ENCODE results near the gene SOCS7. TPM values are rescaled to one million over a fixed set of nuclear protein-coding genes. Genes with fewer than 3 reads are reported as not detected.

Gene SOCS7
- total and polyA plus RNA-seq, 2 donors (not counting 1 experiment from before 2014, with no cell fraction given), result 9.4 to 20.8 TPM

DNA sequence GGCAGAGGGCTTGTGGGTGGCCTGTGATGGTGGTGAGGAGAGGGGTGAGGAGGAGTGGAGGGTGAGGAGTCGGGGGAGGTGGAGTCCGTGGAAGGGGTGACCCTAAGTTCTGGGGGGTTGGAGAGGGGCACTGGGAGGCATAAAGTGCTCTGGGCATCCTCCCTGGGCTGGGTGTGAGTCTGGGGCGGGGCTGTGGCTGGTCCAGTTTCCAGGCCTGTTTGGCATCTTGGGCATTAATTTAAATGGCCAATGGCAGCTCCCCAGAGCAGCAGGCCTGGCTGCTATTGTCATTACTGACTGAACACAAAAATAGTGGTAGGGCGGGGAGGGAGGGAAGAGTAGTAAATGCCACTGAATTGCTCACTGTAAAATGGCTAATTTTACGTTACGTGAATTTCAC, 68.9 kb downstream of the SOCS7 start:
- H3K4me3 Mint-ChIP-seq, result no peak overlapping the region
- Histone ChIP-seq H3K36me3 (replicated peaks in 1 of 2; ENCODE audit: control extremely low read depth in 1 of 2, control insufficient read depth in 1 of 2, extremely low read depth in 1 of 2, insufficient read depth in 2 of 2, low read length in 1 of 2) (no peaks in the 10 kb centered on the region), H3K4me1 (ENCODE audit: control insufficient read depth in 2 of 2, insufficient read depth in 2 of 2, low read length in 2 of 2) (peaks cover 4 to 6% of the 10 kb centered on the region in 2 donors), H3K79me2 (ENCODE audit: control insufficient read depth, insufficient read depth, low read length) (no peaks in the 10 kb centered on the region), H3K27ac (ENCODE audit: low read length in 2 of 2) (no peak overlapping the region), H3K4me2 (replicated peaks; ENCODE audit: low read depth, low read length, poor library complexity, severe bottlenecking) (no peak overlapping the region), H2AFZ (ENCODE audit: insufficient read depth, low read depth, low read length, poor library complexity, severe bottlenecking) (no peak overlapping the region), H3K27me3 (replicated peaks in 1 of 4; ENCODE audit: control extremely low read depth in 1 of 4, control insufficient read depth in 3 of 4, insufficient read depth in 4 of 4, low read length in 3 of 4) (peaks cover 0 to 83% (median 29%) of the 10 kb centered on the region in 4 experiments), H3K9ac (ENCODE audit: low read length) (no peak overlapping the region), H3K9me3 (ENCODE audit: control extremely low read depth in 1 of 3, control insufficient read depth in 2 of 3, insufficient read depth in 1 of 3, low read length in 2 of 3) (no peaks in the 10 kb centered on the region), H3K4me3 (ENCODE audit: control extremely low read depth in 1 of 5, extremely low read depth in 1 of 5, insufficient read depth in 1 of 5, low read depth in 2 of 5, low read length in 4 of 5) (no peak overlapping the region), H4K20me1 (ENCODE audit: control insufficient read depth, insufficient read depth, low read length, poor library complexity, severe bottlenecking) (no peaks in the 10 kb centered on the region)
- no peak overlapping the region for H3K27ac Mint-ChIP-seq
- DNase-seq, result no peak
- TF ChIP-seq EZH2 (IDR thresholded peaks at IDR 0.05; ENCODE audit: borderline replicate concordance, insufficient read depth, low read depth, low read length, poor library complexity, severe bottlenecking), result no peak
- TF ChIP-seq, protein P1, sequence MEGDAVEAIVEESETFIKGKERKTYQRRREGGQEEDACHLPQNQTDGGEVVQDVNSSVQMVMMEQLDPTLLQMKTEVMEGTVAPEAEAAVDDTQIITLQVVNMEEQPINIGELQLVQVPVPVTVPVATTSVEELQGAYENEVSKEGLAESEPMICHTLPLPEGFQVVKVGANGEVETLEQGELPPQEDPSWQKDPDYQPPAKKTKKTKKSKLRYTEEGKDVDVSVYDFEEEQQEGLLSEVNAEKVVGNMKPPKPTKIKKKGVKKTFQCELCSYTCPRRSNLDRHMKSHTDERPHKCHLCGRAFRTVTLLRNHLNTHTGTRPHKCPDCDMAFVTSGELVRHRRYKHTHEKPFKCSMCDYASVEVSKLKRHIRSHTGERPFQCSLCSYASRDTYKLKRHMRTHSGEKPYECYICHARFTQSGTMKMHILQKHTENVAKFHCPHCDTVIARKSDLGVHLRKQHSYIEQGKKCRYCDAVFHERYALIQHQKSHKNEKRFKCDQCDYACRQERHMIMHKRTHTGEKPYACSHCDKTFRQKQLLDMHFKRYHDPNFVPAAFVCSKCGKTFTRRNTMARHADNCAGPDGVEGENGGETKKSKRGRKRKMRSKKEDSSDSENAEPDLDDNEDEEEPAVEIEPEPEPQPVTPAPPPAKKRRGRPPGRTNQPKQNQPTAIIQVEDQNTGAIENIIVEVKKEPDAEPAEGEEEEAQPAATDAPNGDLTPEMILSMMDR (IDR thresholded peaks at IDR 0.05), result no peak
- H3K27me3 Mint-ChIP-seq, result peaks cover 58% of the 10 kb centered on the region
- intact Hi-C loops (cut with micrococcal nuclease), result loop anchor here (10.0 kb wide), 1 partner anchor 134 kb away; no protein-coding TSS in a partner anchor
- 83% methylated on average over 6 of the region's 6 CpGs for WGBS (ENCODE audit: insufficient coverage)
- CTCF ChIA-PET, result interaction anchor here (1.1 to 12.4 kb wide), 2 partner anchors 9 to 70 kb away, joined by 5 to 323 read pairs; partner anchors contain the start of gene SOCS7
- H3K4me1 Mint-ChIP-seq, result peaks cover 10% of the 10 kb centered on the region
- POLR2A ChIA-PET, result no interaction called here
- no peak for ATAC-seq (ENCODE audit: low read depth)
- no peaks in the 10 kb centered on the region for H3K9me3 Mint-ChIP-seq (ENCODE audit: insufficient read depth)

DNA sequence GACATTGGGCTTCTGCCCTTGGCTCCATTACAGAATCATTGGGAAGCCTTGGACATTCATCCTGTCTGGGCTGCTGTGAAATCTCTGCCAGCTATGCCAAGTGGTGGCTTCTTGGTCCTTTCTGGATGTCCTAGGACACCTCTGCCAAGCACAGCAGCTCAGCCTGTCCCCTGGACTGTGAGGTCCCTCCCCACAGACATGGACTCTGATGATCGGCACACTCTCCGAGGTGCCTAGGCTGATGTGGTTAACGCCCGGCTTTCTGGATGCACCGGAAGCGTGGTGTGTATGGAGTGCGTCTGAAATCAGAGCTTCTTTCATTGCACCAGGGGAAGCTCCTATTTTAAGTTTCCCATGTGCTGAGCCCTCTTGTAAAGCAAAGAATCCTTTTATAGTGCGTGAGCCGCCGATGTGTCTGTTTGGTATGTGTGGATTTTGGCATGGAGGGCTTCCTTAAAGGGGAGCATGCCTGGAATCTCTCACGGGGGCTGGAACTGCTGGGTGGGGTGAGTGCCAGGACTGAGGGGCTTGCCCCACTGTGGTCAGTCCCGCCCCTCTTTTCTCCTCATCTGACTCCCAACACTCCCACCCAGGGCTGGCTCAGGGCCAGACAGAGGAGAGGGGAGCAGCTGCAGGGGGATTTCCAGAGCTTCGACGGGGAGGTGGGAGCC, 69.7 kb downstream of the SOCS7 start:
- H3K4me2 ChIP-seq (replicated peaks; ENCODE audit: low read depth, low read length, poor library complexity, severe bottlenecking), result no peak overlapping the region
- no peak overlapping the region for H2AFZ ChIP-seq (ENCODE audit: insufficient read depth, low read depth, low read length, poor library complexity, severe bottlenecking)
- WGBS (ENCODE audit: insufficient coverage), result 63% methylated on average over 10 of the region's 14 CpGs
- H3K36me3 ChIP-seq (replicated peaks in 1 of 2; ENCODE audit: control extremely low read depth in 1 of 2, control insufficient read depth in 1 of 2, extremely low read depth in 1 of 2, insufficient read depth in 2 of 2, low read length in 1 of 2), result no peaks in the 10 kb centered on the region
- TF ChIP-seq, protein P1 (IDR thresholded peaks at IDR 0.05), result no peak
- TF ChIP-seq EZH2 (IDR thresholded peaks at IDR 0.05; ENCODE audit: borderline replicate concordance, insufficient read depth, low read depth, low read length, poor library complexity, severe bottlenecking), result no peak
- intact Hi-C loops (cut with micrococcal nuclease), result loop anchor here (10.0 kb wide), 1 partner anchor 133 kb away; no protein-coding TSS in a partner anchor
- no peak overlapping the region for H3K9ac ChIP-seq (ENCODE audit: low read length)
- Mint-ChIP-seq H3K4me3 (no peak overlapping the region), H3K27me3 (peaks cover 59% of the 10 kb centered on the region), H3K4me1 (peaks cover 10% of the 10 kb centered on the region), H3K9me3 (ENCODE audit: insufficient read depth) (no peaks in the 10 kb centered on the region), H3K27ac (no peak overlapping the region)
- no peak for ATAC-seq (ENCODE audit: low read depth)
- H3K27me3 ChIP-seq (replicated peaks in 1 of 4; ENCODE audit: control extremely low read depth in 1 of 4, control insufficient read depth in 3 of 4, insufficient read depth in 4 of 4, low read length in 3 of 4), result peaks cover 0 to 86% (median 30%) of the 10 kb centered on the region in 4 experiments
- no peak overlapping the region for H3K27ac ChIP-seq (ENCODE audit: low read length in 2 of 2)
- ChIA-PET POLR2A (no interaction called here), CTCF (interaction anchor here (0.9 to 12.4 kb wide), 4 partner anchors 9 to 246 kb away, joined by 3 to 323 read pairs (median 4); partner anchors contain the start of gene SOCS7)
- no peaks in the 10 kb centered on the region for H3K9me3 ChIP-seq (ENCODE audit: control extremely low read depth in 1 of 3, control insufficient read depth in 2 of 3, insufficient read depth in 1 of 3, low read length in 2 of 3)
- no peaks in the 10 kb centered on the region for H3K79me2 ChIP-seq (ENCODE audit: control insufficient read depth, insufficient read depth, low read length)
- no peaks in the 10 kb centered on the region for H4K20me1 ChIP-seq (ENCODE audit: control insufficient read depth, insufficient read depth, low read length, poor library complexity, severe bottlenecking)
- no peak overlapping the region for H3K4me3 ChIP-seq (ENCODE audit: control extremely low read depth in 1 of 5, extremely low read depth in 1 of 5, insufficient read depth in 1 of 5, low read depth in 2 of 5, low read length in 4 of 5)
- no peak for DNase-seq
- peaks cover 4 to 6% of the 10 kb centered on the region in 2 donors for H3K4me1 ChIP-seq (ENCODE audit: control insufficient read depth in 2 of 2, insufficient read depth in 2 of 2, low read length in 2 of 2)
